ENCODE measurements around the gene M1AP. TPM values are rescaled to one million over a fixed set of nuclear protein-coding genes. Genes with fewer than 3 reads are reported as not detected.

The M1AP gene, protein sequence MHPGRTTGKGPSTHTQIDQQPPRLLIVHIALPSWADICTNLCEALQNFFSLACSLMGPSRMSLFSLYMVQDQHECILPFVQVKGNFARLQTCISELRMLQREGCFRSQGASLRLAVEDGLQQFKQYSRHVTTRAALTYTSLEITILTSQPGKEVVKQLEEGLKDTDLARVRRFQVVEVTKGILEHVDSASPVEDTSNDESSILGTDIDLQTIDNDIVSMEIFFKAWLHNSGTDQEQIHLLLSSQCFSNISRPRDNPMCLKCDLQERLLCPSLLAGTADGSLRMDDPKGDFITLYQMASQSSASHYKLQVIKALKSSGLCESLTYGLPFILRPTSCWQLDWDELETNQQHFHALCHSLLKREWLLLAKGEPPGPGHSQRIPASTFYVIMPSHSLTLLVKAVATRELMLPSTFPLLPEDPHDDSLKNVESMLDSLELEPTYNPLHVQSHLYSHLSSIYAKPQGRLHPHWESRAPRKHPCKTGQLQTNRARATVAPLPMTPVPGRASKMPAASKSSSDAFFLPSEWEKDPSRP
- total RNA-seq (2022; extraction: Qiagen RNA extraction; ENCODE audit: low read depth): not detected in 5 replicates

DNA sequence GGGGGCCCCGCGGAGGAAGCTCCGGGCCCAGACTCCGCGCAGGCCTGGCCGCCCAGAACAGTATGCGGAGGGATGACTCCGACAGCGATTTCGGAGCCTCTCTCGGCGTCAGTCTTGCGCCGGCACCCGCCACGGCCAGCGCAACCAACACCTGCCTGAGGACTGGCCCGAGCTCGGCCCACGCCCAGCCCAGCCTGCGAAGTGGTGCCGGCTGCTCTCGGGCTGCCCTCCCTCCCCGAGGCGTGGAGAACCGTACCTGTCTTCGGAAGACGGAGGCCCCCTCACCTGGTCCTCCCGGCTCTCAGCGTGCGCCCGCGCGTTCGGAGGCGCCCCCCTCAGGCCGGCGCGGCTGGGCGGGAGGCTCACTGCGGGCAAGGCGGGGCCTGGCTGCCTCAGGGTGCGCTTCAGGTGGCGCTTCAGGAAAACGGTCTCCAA is at the start of gene M1AP:
Gene M1AP (minus strand): TSS at position 322 of the 435 bp plus-strand sequence. CDS start 8,055 bp downstream, outside the sequence.

DNA sequence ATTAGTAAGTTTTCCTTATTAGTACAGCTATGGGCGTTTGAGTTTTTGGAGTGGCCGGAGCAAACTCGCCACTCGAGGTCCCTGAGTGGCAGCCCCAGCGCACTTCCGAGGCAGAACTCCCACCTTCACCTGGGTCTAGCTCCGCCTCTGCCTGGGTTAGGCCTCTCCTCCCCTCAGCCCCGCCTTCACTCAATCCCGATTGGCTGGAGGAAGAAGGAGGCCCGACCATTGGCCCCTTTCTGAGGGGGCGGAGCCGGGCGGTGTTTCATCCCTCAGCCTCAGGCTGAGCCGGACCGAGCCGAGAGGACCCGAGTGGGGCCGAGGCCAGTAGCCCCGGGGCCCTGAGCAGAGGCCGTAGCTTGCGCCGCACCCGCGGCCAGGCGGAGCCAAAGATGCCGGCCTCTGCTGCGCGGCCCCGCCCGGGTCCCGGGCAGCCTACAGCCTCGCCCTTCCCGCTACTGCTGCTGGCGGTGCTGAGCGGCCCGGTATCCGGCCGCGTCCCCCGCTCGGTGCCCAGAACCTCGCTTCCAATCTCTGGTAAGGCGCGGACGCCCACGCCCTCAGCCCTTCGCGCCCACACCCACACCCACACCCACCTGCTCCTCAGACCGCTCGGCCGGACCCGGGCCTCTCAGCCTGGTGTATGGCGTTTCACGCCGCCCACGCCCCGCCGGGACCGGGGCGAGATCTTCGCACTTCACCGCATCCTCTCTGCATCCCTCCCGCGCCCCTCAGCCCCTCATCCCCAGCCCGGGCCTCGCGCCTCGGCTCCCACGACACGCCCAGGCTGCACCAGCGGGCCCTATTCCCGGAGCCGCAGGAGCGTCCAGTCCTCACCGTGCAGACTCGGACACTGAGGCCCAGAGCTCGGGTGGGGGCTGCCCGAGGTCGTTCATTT is 6.1 kb upstream of the M1AP start, which contains the start of gene SEMA4F:
Gene SEMA4F (plus strand): TSS at position 263 of the 898 bp plus-strand sequence. CDS start 130 bp downstream, at position 393.

DNA sequence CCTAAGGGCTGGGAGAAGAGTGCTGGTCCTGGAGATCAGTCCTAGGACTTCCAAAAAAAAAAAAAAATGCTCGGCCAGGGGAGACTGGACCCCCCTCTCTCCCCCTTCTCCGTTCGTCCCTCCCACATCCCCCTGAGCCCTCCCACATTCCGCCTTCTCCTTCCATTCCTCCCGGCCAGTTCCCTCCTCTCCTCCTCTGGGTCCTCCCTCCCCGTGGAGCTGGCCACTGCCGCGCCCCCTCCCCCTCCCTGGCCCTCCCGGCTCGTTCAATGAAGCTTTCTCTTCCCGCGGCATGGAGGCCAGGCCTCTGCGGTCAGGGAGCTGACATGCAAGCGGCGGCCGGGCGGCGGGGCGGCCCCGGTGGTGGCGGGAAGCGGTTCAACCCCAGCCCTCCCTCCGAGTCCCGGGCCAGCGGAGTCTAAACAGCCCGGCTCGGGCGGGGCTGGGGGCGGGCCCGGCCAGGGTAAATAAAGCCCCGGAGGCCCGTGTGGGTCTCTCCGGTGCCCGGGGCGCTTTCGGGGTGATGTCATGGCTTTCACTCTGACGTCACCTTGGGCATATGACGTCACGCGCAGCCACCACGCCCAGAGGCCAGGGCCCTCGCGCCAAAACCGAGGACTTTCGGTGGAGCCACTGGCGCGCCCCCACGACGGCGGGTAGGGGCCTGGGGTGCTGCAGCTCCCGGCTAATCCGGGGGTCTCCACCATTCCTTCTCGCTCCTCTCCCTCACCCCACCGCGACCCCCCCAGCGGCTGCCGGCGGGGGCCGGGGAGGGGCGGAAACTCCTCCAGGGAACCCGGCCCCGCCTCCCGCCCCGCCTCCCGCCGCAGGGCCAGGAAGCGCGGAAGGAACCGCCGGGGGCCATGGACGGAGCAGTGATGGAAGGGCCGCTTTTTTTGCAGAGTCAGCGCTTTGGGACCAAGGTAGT is 94.0 kb downstream of the M1AP start, which contains the start of the genes DOK1 and LOXL3:
Gene DOK1 (plus strand): TSS at position 829 of the 928 bp plus-strand sequence. CDS start 35 bp downstream, at position 864.
Gene LOXL3 (minus strand): TSS at position 51 of the 928 bp plus-strand sequence. CDS start 1,308 bp downstream, outside the sequence.

DNA sequence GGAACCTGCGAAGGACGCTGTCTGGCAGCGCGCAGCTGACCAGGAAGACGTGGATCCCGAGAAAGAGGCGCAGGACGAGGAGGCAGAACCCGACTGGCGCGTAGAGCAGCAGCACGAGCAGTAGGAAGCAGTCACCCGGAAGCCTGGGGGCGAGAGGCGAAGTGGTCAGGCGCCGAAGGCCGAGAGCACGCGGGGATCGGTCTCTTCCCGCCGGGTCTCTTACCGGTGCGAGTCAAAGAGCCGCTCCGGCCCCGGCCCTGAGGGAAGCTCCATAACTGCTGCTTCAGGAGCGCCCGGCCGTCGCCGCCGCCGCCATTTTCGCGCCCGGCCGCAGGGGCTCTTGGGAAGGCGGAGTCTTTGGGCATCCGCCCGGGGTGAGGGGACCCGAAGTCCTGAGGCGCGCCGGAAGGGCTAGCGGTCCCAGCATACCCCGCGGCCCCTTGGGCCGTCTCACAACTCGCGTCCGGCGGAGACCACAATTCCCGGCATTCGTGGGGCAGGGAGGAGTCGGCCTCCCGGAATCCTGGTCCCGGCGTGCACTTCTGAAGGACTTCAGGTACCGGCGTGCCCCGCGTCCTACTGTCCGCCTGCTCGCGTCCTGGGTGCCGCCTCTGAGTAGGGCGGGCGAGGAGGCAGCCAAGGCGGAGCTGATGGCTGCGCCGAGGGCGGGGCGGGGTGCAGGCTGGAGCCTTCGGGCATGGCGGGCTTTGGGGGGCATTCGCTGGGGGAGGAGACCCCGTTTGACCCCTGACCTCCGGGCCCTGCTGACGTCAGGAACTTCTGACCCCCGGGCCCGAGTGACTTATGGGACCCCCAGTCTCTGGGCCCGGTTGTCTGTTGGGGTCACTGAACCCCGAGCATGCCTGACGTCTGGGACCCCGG is 118.5 kb downstream of the M1AP start, which contains the start of the genes AUP1 and HTRA2:
Gene AUP1 (minus strand): TSS at position 350 of the 882 bp plus-strand sequence. CDS start 77 bp downstream, at position 273.
Gene HTRA2 (plus strand): TSS at position 577 of the 882 bp plus-strand sequence. CDS start 74 bp downstream, at position 651.

DNA sequence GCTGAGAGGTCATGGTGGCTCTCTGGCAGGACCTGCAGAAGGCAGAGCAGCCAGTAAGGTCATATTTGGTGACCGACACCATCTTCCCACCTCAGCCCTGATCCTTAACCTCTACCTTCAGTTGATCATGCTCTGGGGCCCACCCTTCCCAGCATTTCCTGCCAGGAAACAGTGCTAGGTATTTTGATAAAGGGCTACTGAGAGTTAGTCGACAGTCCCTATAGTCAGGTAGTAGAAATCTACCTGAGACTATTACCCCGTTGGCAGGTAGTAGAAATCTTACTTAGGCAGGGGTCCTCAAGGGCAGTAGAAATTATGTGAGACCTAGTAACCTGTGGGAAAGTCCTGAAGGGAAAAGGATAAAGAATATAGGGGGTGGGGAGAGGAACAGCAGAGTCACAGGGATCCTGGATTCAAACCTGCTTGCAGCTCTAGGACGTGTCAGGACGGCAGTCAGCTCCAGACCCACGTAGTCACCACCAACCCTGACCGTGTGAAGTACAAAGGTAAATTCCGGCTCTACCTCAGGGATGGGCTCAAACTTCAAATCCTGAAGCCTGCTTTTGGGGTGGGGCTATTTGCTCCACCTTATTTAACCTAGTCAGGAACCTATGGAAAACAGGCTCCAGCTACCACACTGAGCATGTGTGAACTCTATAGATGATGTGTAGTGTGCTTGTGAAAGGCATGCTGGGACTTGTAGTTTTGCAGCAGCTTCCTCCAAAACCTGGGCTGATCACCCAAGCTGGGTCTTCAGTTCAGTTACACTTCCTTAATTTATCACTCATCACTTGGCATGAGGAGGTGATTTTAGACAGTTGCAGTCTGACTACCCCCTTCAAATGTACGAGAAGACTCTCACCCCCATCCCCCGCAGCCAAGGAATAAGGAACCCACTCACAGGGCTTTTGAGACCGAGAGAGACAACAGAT is 122.1 kb downstream of the M1AP start, which contains the start of gene DQX1:
Gene DQX1 (minus strand): TSS at position 515 of the 932 bp plus-strand sequence. CDS start 502 bp downstream, at position 13.

DNA sequence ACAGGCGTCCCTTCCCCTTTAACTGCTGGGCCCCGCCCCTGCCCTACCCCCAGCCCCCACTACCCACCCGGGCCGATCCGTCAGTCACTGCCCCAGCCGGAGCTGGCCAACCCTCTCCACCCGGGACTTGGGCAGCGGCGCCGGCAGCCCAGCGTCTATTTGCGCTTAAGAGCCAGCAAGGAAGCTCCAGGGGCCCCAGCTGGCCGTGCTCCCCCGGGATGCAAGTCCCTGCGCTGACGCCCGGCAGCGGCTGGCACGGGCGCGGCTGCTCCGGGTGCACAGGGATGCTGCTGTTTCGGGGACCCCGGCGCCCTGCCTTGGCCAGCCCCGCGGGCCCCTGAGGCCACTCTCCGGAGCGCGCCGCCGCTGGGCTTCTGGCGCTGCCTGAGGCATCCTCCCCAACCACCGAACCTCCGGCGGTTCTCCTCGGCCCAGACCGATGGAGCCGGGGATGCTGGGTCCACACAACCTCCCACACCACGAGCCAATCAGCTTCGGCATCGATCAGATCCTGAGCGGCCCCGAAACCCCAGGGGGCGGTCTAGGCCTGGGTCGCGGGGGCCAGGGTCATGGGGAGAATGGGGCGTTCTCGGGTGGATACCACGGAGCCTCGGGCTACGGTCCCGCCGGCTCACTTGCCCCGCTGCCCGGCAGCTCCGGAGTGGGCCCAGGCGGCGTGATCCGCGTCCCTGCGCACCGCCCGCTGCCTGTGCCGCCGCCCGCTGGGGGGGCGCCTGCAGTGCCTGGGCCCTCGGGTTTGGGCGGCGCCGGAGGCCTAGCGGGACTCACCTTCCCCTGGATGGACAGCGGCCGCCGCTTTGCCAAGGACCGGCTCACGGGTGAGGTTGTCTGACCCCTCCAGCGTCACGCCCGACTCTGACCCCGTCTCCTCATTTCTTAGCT is 133.5 kb downstream of the M1AP start, which contains the start of gene TLX2:
Gene TLX2 (plus strand): TSS at position 83 of the 903 bp plus-strand sequence. CDS start 357 bp downstream, at position 440.

Other genes starting within 250 kb of the M1AP start
- gene C2orf81, start 226.7 kb downstream of the M1AP start, total RNA-seq (2022; extraction: Qiagen RNA extraction; ENCODE audit: low read depth): 2.8 to 4.7 TPM (median 3.5 TPM) in 5 replicates
- 72.5 to 92.0 TPM (median 82.3 TPM) in 5 replicates for gene WDR54, start 226.6 kb downstream of the M1AP start, total RNA-seq (2022; extraction: Qiagen RNA extraction; ENCODE audit: low read depth)
- 19.2 to 26.3 TPM (median 21.2 TPM) in 5 replicates for gene RTKN, start 206.4 kb downstream of the M1AP start, total RNA-seq (2022; extraction: Qiagen RNA extraction; ENCODE audit: low read depth)
- 52.2 to 58.2 TPM (median 54.4 TPM) in 5 replicates for gene INO80B, start 193.2 kb downstream of the M1AP start, total RNA-seq (2022; extraction: Qiagen RNA extraction; ENCODE audit: low read depth)
- 51.5 to 88.6 TPM (median 83.1 TPM) in 5 replicates for gene WBP1, start 189.9 kb downstream of the M1AP start, total RNA-seq (2022; extraction: Qiagen RNA extraction; ENCODE audit: low read depth)
- 40.8 to 55.0 TPM (median 49.5 TPM) in 5 replicates for gene MOGS, start 182.9 kb downstream of the M1AP start, total RNA-seq (2022; extraction: Qiagen RNA extraction; ENCODE audit: low read depth)
- 99.0 to 157 TPM (median 138 TPM) in 5 replicates for gene MRPL53, start 175.7 kb downstream of the M1AP start, total RNA-seq (2022; extraction: Qiagen RNA extraction; ENCODE audit: low read depth)
- 12.3 to 16.8 TPM (median 15.4 TPM) in 5 replicates for gene CCDC142, start 165.3 kb downstream of the M1AP start, total RNA-seq (2022; extraction: Qiagen RNA extraction; ENCODE audit: low read depth)
- 15.1 to 18.4 TPM (median 15.3 TPM) in 5 replicates for gene TTC31, start 165.2 kb downstream of the M1AP start, total RNA-seq (2022; extraction: Qiagen RNA extraction; ENCODE audit: low read depth)
- 3.0 to 4.0 TPM (median 3.5 TPM) in 5 replicates for gene LBX2, start 148.7 kb downstream of the M1AP start, total RNA-seq (2022; extraction: Qiagen RNA extraction; ENCODE audit: low read depth)
- gene PCGF1, start 140.6 kb downstream of the M1AP start, total RNA-seq (2022; extraction: Qiagen RNA extraction; ENCODE audit: low read depth): 33.4 to 36.3 TPM (median 35.3 TPM) in 5 replicates
- 0.12 to 0.54 TPM (median 0.29 TPM) in 5 replicates for gene TLX2, start 133.9 kb downstream of the M1AP start, total RNA-seq (2022; extraction: Qiagen RNA extraction; ENCODE audit: low read depth)
- gene DQX1, start 122.1 kb downstream of the M1AP start, total RNA-seq (2022; extraction: Qiagen RNA extraction; ENCODE audit: low read depth): 0.09 to 0.22 TPM (median 0.13 TPM) in 5 replicates
- gene AUP1, start 118.6 kb downstream of the M1AP start, total RNA-seq (2022; extraction: Qiagen RNA extraction; ENCODE audit: low read depth): 194 to 263 TPM (median 246 TPM) in 5 replicates
- gene HTRA2, start 118.4 kb downstream of the M1AP start, total RNA-seq (2022; extraction: Qiagen RNA extraction; ENCODE audit: low read depth): 32.0 to 46.8 TPM (median 42.8 TPM) in 5 replicates
- 0.32 to 0.65 TPM (median 0.45 TPM) in 5 replicates for gene LOXL3, start 94.4 kb downstream of the M1AP start, total RNA-seq (2022; extraction: Qiagen RNA extraction; ENCODE audit: low read depth)
- gene DOK1, start 93.6 kb downstream of the M1AP start, total RNA-seq (2022; extraction: Qiagen RNA extraction; ENCODE audit: low read depth): 3.5 to 5.9 TPM (median 4.2 TPM) in 5 replicates
- 8.8 to 11.7 TPM (median 9.6 TPM) in 5 replicates for gene SEMA4F, start 5.9 kb upstream of the M1AP start, total RNA-seq (2022; extraction: Qiagen RNA extraction; ENCODE audit: low read depth)
- 1.0 to 2.1 TPM (median 1.1 TPM) in 5 replicates for gene HK2, start 185.8 kb upstream of the M1AP start, total RNA-seq (2022; extraction: Qiagen RNA extraction; ENCODE audit: low read depth)

All from A549 treated with CpdA at 1 μM for 4 hours (cell line).